Measurements from ENCODE around the gene ANKRD63. TPM values are rescaled to one million over a fixed set of nuclear protein-coding genes. Genes with fewer than 3 reads are reported as not detected.

ANKRD63 gene
- total and polyA plus RNA-seq, 7 donors: not detected

DNA sequence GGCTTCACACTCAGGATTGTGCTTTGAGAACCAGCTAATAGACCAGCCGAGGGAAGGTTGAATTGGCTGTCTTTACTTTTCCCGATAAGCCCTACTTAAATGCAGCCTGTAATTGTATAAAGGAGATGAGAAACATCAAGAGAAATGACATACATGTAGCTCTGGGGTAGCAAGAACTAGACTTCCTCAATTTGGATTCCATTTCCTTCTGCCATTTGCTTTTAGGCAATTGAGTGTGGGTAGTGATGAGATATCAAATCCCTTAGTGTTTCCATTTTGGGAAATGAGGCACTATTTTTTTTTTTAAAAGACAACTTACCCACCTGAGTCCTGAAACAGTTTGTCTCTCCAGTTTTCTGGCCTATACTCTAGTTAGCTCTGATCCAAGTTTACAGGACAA is 42.8 kb upstream of the ANKRD63 start:
- DNase-seq: no peak
- H3K4me1 ChIP-seq: peaks cover 39% of the 10 kb centered on the region
- H3K4me3 ChIP-seq: peak overlapping the region; percentile 86
- no peak for ATAC-seq
- WGBS, 3 donors: 83 to 89% (median 87%) methylated on average over 2 of the region's 2 CpGs
- TF ChIP-seq, protein P1, sequence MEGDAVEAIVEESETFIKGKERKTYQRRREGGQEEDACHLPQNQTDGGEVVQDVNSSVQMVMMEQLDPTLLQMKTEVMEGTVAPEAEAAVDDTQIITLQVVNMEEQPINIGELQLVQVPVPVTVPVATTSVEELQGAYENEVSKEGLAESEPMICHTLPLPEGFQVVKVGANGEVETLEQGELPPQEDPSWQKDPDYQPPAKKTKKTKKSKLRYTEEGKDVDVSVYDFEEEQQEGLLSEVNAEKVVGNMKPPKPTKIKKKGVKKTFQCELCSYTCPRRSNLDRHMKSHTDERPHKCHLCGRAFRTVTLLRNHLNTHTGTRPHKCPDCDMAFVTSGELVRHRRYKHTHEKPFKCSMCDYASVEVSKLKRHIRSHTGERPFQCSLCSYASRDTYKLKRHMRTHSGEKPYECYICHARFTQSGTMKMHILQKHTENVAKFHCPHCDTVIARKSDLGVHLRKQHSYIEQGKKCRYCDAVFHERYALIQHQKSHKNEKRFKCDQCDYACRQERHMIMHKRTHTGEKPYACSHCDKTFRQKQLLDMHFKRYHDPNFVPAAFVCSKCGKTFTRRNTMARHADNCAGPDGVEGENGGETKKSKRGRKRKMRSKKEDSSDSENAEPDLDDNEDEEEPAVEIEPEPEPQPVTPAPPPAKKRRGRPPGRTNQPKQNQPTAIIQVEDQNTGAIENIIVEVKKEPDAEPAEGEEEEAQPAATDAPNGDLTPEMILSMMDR (IDR thresholded peaks at IDR 0.05): no peak
- H3K27ac ChIP-seq: peak overlapping the region; percentile 86
- peaks cover 0 to 17% of the 10 kb centered on the region in 2 donors for H3K36me3 ChIP-seq (ENCODE audit: insufficient read depth in 1 of 2, low read depth in 1 of 2)
- H3K27me3 ChIP-seq (ENCODE audit: insufficient read depth in 3 of 3, low read length in 2 of 3): no peaks in the 10 kb centered on the region
- intact Hi-C loops (cut with DNase I): no loop called here
- no peaks in the 10 kb centered on the region for H3K9me3 ChIP-seq

DNA sequence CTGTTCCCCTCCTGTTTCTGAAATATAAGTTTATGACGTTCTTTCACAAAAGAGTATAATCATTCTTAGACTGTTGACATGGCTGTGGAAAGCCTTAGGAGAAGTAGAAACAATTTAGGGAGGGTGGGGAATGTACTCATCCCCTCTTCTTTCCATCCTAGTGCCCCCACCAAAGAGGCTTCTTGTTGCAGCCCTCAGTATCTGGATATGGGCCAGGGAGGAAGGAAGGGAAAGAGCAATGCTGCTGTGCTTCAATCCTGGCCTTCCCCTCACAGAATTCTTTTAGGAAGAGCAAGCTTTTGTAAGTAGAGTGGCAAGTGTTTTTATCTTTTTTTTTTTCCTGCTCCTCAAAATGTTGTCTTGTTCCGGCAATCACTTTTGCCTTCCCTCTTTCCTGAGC is 42.3 kb upstream of the ANKRD63 start:
- peaks cover 34% of the 10 kb centered on the region for H3K4me1 ChIP-seq

DNA sequence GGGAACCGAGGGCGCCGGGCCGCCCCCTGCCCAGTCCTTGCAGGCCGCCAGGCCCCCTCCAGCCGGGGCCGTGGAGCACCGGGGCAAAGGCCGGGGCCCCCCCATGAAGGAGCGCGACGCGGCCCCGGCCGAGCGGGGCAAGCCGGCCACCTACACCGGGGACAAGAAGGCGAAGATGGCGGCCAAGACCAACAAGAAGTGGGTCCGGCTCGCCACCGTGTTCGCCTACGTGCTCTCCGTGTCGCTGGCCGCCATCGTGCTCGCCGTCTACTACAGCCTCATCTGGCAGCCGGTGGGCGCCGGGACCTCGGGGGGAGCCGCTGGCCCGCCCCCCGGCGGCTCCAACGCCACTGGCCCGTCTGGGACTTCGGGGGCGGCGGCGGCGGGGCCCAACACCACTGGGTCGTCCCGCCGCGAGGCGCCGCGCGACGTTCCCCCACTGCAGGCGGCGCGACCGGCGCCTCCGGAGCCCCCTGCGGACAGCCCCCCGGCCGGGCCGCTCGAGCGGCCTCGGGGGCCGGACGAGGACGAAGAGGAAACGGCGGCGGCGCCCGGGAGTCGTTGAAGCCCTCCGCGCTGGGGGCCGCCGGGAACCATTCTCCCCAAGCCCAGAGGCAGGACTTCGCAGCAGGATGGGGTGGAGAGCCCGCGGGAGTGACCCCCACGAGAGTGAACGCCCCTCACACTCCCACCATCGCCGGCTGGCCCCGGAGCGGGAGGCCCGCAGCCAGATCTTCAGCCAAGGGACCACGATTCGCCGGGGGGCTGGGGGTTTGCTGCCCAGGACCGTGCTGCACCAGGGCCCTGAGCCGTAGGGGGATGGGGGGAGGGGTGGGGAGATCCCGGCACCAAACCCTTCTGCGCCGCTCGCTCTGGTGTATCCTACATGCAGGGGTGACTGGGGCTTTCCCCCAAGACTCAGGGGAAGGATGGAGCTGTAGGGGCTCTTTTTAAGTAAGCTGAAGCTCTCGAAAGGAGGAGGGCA is 41.4 kb upstream of the ANKRD63 start:
- WGBS, 3 donors: 1 to 2% (median 1%) methylated on average over 64 to 101 of the region's 101 CpGs
- no peak for ATAC-seq
- intact Hi-C loops (cut with DNase I): loop anchor here (1.0 to 5.0 kb wide), 2 partner anchors 43 to 98 kb away; no protein-coding TSS in a partner anchor
- peak overlapping the region; percentile 86 for H3K4me3 ChIP-seq
- no peaks in the 10 kb centered on the region for H3K9me3 ChIP-seq
- peak overlapping the region; percentile 86 for H3K27ac ChIP-seq
- H3K27me3 ChIP-seq (ENCODE audit: insufficient read depth in 3 of 3, low read length in 2 of 3): no peaks in the 10 kb centered on the region
- peaks cover 0 to 17% of the 10 kb centered on the region in 2 donors for H3K36me3 ChIP-seq (ENCODE audit: insufficient read depth in 1 of 2, low read depth in 1 of 2)
- peak in 1 of 2 donors; percentile 72 for DNase-seq
- H3K4me1 ChIP-seq: peaks cover 32% of the 10 kb centered on the region
- TF ChIP-seq, protein P1 (IDR thresholded peaks at IDR 0.05): no peak

More for the DNA sequence above, 42.3 kb upstream of the ANKRD63 start:
- H3K9me3 ChIP-seq: no peaks in the 10 kb centered on the region
- H3K36me3 ChIP-seq (ENCODE audit: insufficient read depth in 1 of 2, low read depth in 1 of 2): peaks cover 0 to 17% of the 10 kb centered on the region in 2 donors
- 54 to 82% (median 59%) methylated on average over 2 of the region's 2 CpGs for WGBS, 3 donors
- H3K4me3 ChIP-seq: peak overlapping the region; percentile 86
- peak overlapping the region; percentile 86 for H3K27ac ChIP-seq
- H3K27me3 ChIP-seq (ENCODE audit: insufficient read depth in 3 of 3, low read length in 2 of 3): no peaks in the 10 kb centered on the region
- no peak for DNase-seq
- TF ChIP-seq, protein P1 (IDR thresholded peaks at IDR 0.05): no peak
- intact Hi-C loops (cut with DNase I): no loop called here
- ATAC-seq: no peak

DNA sequence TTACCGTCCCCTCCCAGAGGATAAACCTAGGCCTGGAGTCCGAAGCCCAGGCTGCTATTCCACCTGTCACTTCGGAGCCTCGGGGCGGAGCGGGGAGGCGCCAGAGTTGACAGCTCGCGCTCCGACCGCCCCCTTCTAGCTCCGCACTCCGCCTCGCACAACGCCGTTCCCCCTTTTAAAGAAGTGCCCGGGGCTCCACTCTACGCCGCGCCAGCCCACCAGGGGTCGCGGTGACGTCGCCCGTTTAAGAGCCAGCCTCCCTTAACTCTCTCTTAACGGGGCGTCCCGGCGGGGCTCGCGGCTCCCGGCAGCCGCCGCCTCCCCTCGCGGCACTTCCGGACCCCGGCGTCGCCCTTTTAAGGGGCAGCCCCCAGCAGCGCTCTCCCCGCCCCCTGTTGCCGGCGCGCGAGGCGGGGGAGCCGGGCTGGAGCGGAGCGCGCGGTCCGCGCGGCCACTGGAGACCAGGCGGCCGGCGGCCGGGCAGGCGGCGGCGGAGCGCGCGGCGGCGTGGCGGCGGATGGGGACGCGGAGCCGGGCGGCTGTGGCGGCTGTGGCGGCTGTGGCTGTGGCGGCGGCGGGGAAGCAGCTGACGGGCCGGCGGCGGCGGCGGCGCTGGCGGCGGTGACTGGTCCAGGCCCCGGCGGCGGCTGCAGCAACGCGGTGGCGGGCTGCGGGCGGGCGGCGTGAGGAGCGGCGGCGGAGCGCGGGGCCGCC is 40.5 kb upstream of the ANKRD63 start, which contains the start of gene INAFM2:
TSS of gene INAFM2 (plus strand) at position 454 of the 714 bp plus-strand sequence. CDS start 364 bp downstream, outside the sequence.
- intact Hi-C loops (cut with DNase I): loop anchor here (1.0 to 5.0 kb wide), 2 partner anchors 44 to 99 kb away; no protein-coding TSS in a partner anchor
- Histone ChIP-seq H3K27me3 (ENCODE audit: insufficient read depth in 3 of 3, low read length in 2 of 3) (no peaks in the 10 kb centered on the region), H3K27ac (peak within 1 kb of the TSS; percentile 86), H3K9me3 (no peaks in the 10 kb centered on the region), H3K4me3 (peak within 1 kb of the TSS; percentile 86), H3K4me1 (peaks cover 27% of the 10 kb centered on the region), H3K36me3 (ENCODE audit: insufficient read depth in 1 of 2, low read depth in 1 of 2) (peaks cover 0 to 13% of the 10 kb centered on the region in 2 donors)
- peak; percentile 89 to 94 (median 92) for ATAC-seq
- 0 to 1% (median 1%) methylated on average over 41 to 103 of the region's 103 CpGs for WGBS, 3 donors
- TF ChIP-seq, protein P1 (IDR thresholded peaks at IDR 0.05): peak; percentile 68
- DNase-seq: peak; percentile 92 to 96
